Measurements from ENCODE around the gene SLC51B. TPM values are rescaled to one million over a fixed set of nuclear protein-coding genes. Genes with fewer than 3 reads are reported as not detected.

The SLC51B gene
- total and polyA plus RNA-seq, 2 of the 4 experiments (the other 2 are of a cell fraction) = not detected

- no peak overlapping the region for H3K4me2 ChIP-seq (ENCODE audit: low read depth, low read length)
- H3K4ac ChIP-seq (ENCODE audit: low read depth, low read length) = no peak overlapping the region
- DNase-seq = no peak
- no peak overlapping the region for H3K18ac ChIP-seq (ENCODE audit: low read depth, low read length)
- no peak for TF ChIP-seq CEBPB (IDR thresholded peaks at IDR 0.05; ENCODE audit: low read depth, low read length)
- TF ChIP-seq ELK1 (IDR thresholded peaks at IDR 0.05; ENCODE audit: borderline replicate concordance, low read depth, low read length) = no peak
- TF ChIP-seq NFE2L2 (IDR thresholded peaks at IDR 0.05; ENCODE audit: low read depth, low read length) = no peak
- no peak for TF ChIP-seq MXI1 (IDR thresholded peaks at IDR 0.05; ENCODE audit: borderline replicate concordance, low read depth, low read length)
- no peak for TF ChIP-seq FOS (IDR thresholded peaks at IDR 0.05; ENCODE audit: low read depth, low read length)
- TF ChIP-seq BHLHE40 (IDR thresholded peaks at IDR 0.05; ENCODE audit: low read depth, low read length) = no peak
- no peak for TF ChIP-seq RCOR1 (IDR thresholded peaks at IDR 0.05; ENCODE audit: insufficient replicate concordance, low read length)
- TF ChIP-seq, protein P1, sequence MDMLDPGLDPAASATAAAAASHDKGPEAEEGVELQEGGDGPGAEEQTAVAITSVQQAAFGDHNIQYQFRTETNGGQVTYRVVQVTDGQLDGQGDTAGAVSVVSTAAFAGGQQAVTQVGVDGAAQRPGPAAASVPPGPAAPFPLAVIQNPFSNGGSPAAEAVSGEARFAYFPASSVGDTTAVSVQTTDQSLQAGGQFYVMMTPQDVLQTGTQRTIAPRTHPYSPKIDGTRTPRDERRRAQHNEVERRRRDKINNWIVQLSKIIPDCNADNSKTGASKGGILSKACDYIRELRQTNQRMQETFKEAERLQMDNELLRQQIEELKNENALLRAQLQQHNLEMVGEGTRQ (IDR thresholded peaks at IDR 0.05; ENCODE audit: low read depth, low read length) = no peak
- TF ChIP-seq CHD1 (IDR thresholded peaks at IDR 0.05; ENCODE audit: low read depth, low read length) = no peak
- TF ChIP-seq MAZ (IDR thresholded peaks at IDR 0.05; ENCODE audit: borderline replicate concordance, low read depth, low read length) = no peak
- no peak for TF ChIP-seq MAFK (IDR thresholded peaks at IDR 0.05; ENCODE audit: low read depth, low read length)
- TF ChIP-seq RAD21 (IDR thresholded peaks at IDR 0.05; ENCODE audit: low read length) = no peak
- TF ChIP-seq SMC3 (IDR thresholded peaks at IDR 0.05; ENCODE audit: low read depth, low read length) = no peak
- no peak for TF ChIP-seq RFX5 (IDR thresholded peaks at IDR 0.05; ENCODE audit: low read depth, low read length)
- no peak for TF ChIP-seq POLR2A (IDR thresholded peaks at IDR 0.05; ENCODE audit: low read depth, low read length)
- TF ChIP-seq CTCF (conservative IDR thresholded peaks at IDR 0.05; ENCODE audit: low read depth, low read length) = no peak
- ATAC-seq (ENCODE audit: low read depth) = no peak
- ChIA-PET CTCF (interaction anchor here (0.5 to 2.5 kb wide), 3 partner anchors 48 to 58 kb away, joined by 3 to 26 read pairs (median 3); no protein-coding TSS in a partner anchor), POLR2A (ENCODE audit: unreplicated experiment) (no interaction called here)
- H4K8ac ChIP-seq (ENCODE audit: low read depth in 2 of 2, low read length in 2 of 2) = no peak overlapping the region
- dilution Hi-C loops (cut with HindIII; ENCODE audit: low sequenced_read_pairs, unreplicated experiment) = no loop called here
- H3K9me1 ChIP-seq (ENCODE audit: insufficient read depth, low read length) = no peaks in the 10 kb centered on the region
- no peak overlapping the region for H3K56ac ChIP-seq (ENCODE audit: extremely low read depth, insufficient read depth, low read length)
- no peaks in the 10 kb centered on the region; the same call in 1 of the 2 replicates for H4K20me1 ChIP-seq (ENCODE audit: insufficient read depth, low read length)
- no peak overlapping the region for H2AK5ac ChIP-seq (ENCODE audit: low read depth, low read length)
- H2BK5ac ChIP-seq (ENCODE audit: low read depth, low read length, poor library complexity, severe bottlenecking) = no peak overlapping the region
- in situ Hi-C loops (cut with MboI; ENCODE audit: low sequenced_read_pairs) = no loop called here
- peaks cover 40% of the 10 kb centered on the region for H3K36me3 ChIP-seq (ENCODE audit: control insufficient read depth, insufficient read depth, low read length)
- no peak overlapping the region for H3K4me3 ChIP-seq (ENCODE audit: insufficient read depth, low read depth, low read length)
- no peaks in the 10 kb centered on the region for H3K9me3 ChIP-seq (ENCODE audit: control insufficient read depth, insufficient read depth, low read length)
- intact Hi-C loops (cut with micrococcal nuclease) = no loop called here
- no peak overlapping the region for H3K14ac ChIP-seq (replicated peaks; ENCODE audit: low read depth, low read length)
- no peak overlapping the region for H4K91ac ChIP-seq (ENCODE audit: insufficient read depth, low read depth, low read length)
- no peak overlapping the region for H2AK9ac ChIP-seq (replicated peaks; ENCODE audit: low read depth, low read length, poor library complexity)
- H2AFZ ChIP-seq (replicated peaks; ENCODE audit: low read length, poor library complexity) = no peak overlapping the region
- no peak overlapping the region for H3K9ac ChIP-seq (ENCODE audit: low read depth, low read length)
- H4K5ac ChIP-seq (ENCODE audit: low read depth, low read length) = no peak overlapping the region
- H3K4me1 ChIP-seq (ENCODE audit: control insufficient read depth, insufficient read depth, low read length) = no peaks in the 10 kb centered on the region
- no peaks in the 10 kb centered on the region; a peak in 1 of 4 replicates for H3K79me1 ChIP-seq (ENCODE audit: low read depth in 1 of 2, low read length in 2 of 2)
- H2BK20ac ChIP-seq (ENCODE audit: low read depth, low read length) = no peak overlapping the region
- no peak overlapping the region for H2BK120ac ChIP-seq (ENCODE audit: low read depth, low read length)
- no TSS peak for BruUV-seq (replicated peaks)
- no peak overlapping the region for H3K23ac ChIP-seq (ENCODE audit: low read depth, low read length)
- H3K27ac ChIP-seq (ENCODE audit: insufficient read depth, low read length) = no peak overlapping the region
- WGBS, 2 experiments (ENCODE audit: extremely low coverage in 2 of 2, insufficient read length in 1 of 2) = no CpG with 5 or more reads among the region's 3 CpGs
- no peak overlapping the region for H2BK15ac ChIP-seq (ENCODE audit: low read depth, low read length)
- H3K27me3 ChIP-seq (ENCODE audit: control insufficient read depth, insufficient read depth, low read length) = no peaks in the 10 kb centered on the region
Measured at GRCh38 chr15:65102912-65103311, 57.7 kb downstream of the SLC51B start.

All from IMR-90 (cell line).